ENCODE data around the gene PPP4R2.

Gene PPP4R2

GRCh38 chr3:73094129-73094528 lies 97.5 kb downstream of the PPP4R2 start:
- Mint-ChIP-seq H3K36me3 (ENCODE audit: low read depth) (no peaks in the 10 kb centered on the region), H3K4me1 (ENCODE audit: low read depth) (peaks cover 8% of the 10 kb centered on the region), H3K9me3 (no peaks in the 10 kb centered on the region), H3K4me3 (no peak overlapping the region), H3K27me3 (peaks cover 3% of the 10 kb centered on the region), H3K27ac (peak overlapping the region; percentile 57)

GRCh38 chr3:73094951-73095350 lies 98.3 kb downstream of the PPP4R2 start:
- peaks cover 8% of the 10 kb centered on the region for H3K4me1 Mint-ChIP-seq (ENCODE audit: low read depth)
- H3K9me3 Mint-ChIP-seq, result no peaks in the 10 kb centered on the region
- H3K27ac Mint-ChIP-seq, result no peak overlapping the region
- H3K27me3 Mint-ChIP-seq, result peaks cover 3% of the 10 kb centered on the region
- H3K36me3 Mint-ChIP-seq (ENCODE audit: low read depth), result no peaks in the 10 kb centered on the region
- no peak overlapping the region for H3K4me3 Mint-ChIP-seq

- no peaks in the 10 kb centered on the region for H3K9me3 Mint-ChIP-seq
- H3K4me1 Mint-ChIP-seq (ENCODE audit: low read depth), result peaks cover 8% of the 10 kb centered on the region
- H3K36me3 Mint-ChIP-seq (ENCODE audit: low read depth), result no peaks in the 10 kb centered on the region
- H3K27me3 Mint-ChIP-seq, result peaks cover 3% of the 10 kb centered on the region
- no peak overlapping the region for H3K4me3 Mint-ChIP-seq
- H3K27ac Mint-ChIP-seq, result no peak overlapping the region
These were observed 99.6 kb downstream of the PPP4R2 start for GRCh38 chr3:73096169-73096568.

- H3K9me3 Mint-ChIP-seq, result no peaks in the 10 kb centered on the region
- no peak overlapping the region for H3K4me3 Mint-ChIP-seq
- no peak overlapping the region for H3K27ac Mint-ChIP-seq
- H3K4me1 Mint-ChIP-seq (ENCODE audit: low read depth), result peaks cover 8% of the 10 kb centered on the region
- peaks cover 3% of the 10 kb centered on the region for H3K27me3 Mint-ChIP-seq
- H3K36me3 Mint-ChIP-seq (ENCODE audit: low read depth), result no peaks in the 10 kb centered on the region
These were observed 101.4 kb downstream of the PPP4R2 start for GRCh38 chr3:73098026-73098425.

GRCh38 chr3:73098873-73099272 lies 102.3 kb downstream of the PPP4R2 start:
- no peaks in the 10 kb centered on the region for H3K36me3 Mint-ChIP-seq (ENCODE audit: low read depth)
- H3K27ac Mint-ChIP-seq, result no peak overlapping the region
- no peak overlapping the region for H3K4me3 Mint-ChIP-seq
- peaks cover 8% of the 10 kb centered on the region for H3K4me1 Mint-ChIP-seq (ENCODE audit: low read depth)
- peaks cover 3% of the 10 kb centered on the region for H3K27me3 Mint-ChIP-seq
- H3K9me3 Mint-ChIP-seq, result no peaks in the 10 kb centered on the region

GRCh38 chr3:73100741-73101559 lies 104.3 kb downstream of the PPP4R2 start:
- Mint-ChIP-seq H3K9me3 (no peaks in the 10 kb centered on the region), H3K36me3 (ENCODE audit: low read depth) (no peaks in the 10 kb centered on the region), H3K4me3 (no peak overlapping the region), H3K4me1 (ENCODE audit: low read depth) (no peaks in the 10 kb centered on the region), H3K27me3 (no peaks in the 10 kb centered on the region), H3K27ac (no peak overlapping the region)

- H3K27ac Mint-ChIP-seq, result no peak overlapping the region
- H3K4me1 Mint-ChIP-seq (ENCODE audit: low read depth), result no peaks in the 10 kb centered on the region
- no peaks in the 10 kb centered on the region for H3K27me3 Mint-ChIP-seq
- H3K4me3 Mint-ChIP-seq, result no peak overlapping the region
- no peaks in the 10 kb centered on the region for H3K36me3 Mint-ChIP-seq (ENCODE audit: low read depth)
- H3K9me3 Mint-ChIP-seq, result no peaks in the 10 kb centered on the region
These were observed 105.3 kb downstream of the PPP4R2 start for GRCh38 chr3:73101881-73102280.

- peaks cover 7% of the 10 kb centered on the region for H3K27me3 Mint-ChIP-seq
- H3K27ac Mint-ChIP-seq, result no peak overlapping the region
- H3K4me1 Mint-ChIP-seq (ENCODE audit: low read depth), result no peaks in the 10 kb centered on the region
- no peaks in the 10 kb centered on the region for H3K36me3 Mint-ChIP-seq (ENCODE audit: low read depth)
- H3K4me3 Mint-ChIP-seq, result no peak overlapping the region
- no peaks in the 10 kb centered on the region for H3K9me3 Mint-ChIP-seq
These were observed 110.6 kb downstream of the PPP4R2 start for GRCh38 chr3:73107215-73107614.

GRCh38 chr3:73107676-73108187 lies 111.1 kb downstream of the PPP4R2 start:
- Mint-ChIP-seq H3K9me3 (no peaks in the 10 kb centered on the region), H3K36me3 (ENCODE audit: low read depth) (no peaks in the 10 kb centered on the region), H3K4me1 (ENCODE audit: low read depth) (no peaks in the 10 kb centered on the region), H3K4me3 (no peak overlapping the region), H3K27ac (no peak overlapping the region), H3K27me3 (peaks cover 9% of the 10 kb centered on the region)

- Mint-ChIP-seq H3K4me3 (no peak overlapping the region), H3K9me3 (no peaks in the 10 kb centered on the region)
These were observed 112.1 kb downstream of the PPP4R2 start for GRCh38 chr3:73108750-73109149.

GRCh38 chr3:73110530-73110929 lies 113.9 kb downstream of the PPP4R2 start:
- Mint-ChIP-seq H3K36me3 (ENCODE audit: low read depth) (no peaks in the 10 kb centered on the region), H3K27ac (no peak overlapping the region), H3K27me3 (peaks cover 14% of the 10 kb centered on the region), H3K9me3 (no peaks in the 10 kb centered on the region), H3K4me3 (no peak overlapping the region), H3K4me1 (ENCODE audit: low read depth) (no peaks in the 10 kb centered on the region)

More at GRCh38 chr3:73108750-73109149, 112.1 kb downstream of the PPP4R2 start:
- no peaks in the 10 kb centered on the region for H3K4me1 Mint-ChIP-seq (ENCODE audit: low read depth)
- peaks cover 14% of the 10 kb centered on the region for H3K27me3 Mint-ChIP-seq
- H3K27ac Mint-ChIP-seq, result no peak overlapping the region
- no peaks in the 10 kb centered on the region for H3K36me3 Mint-ChIP-seq (ENCODE audit: low read depth)

GRCh38 chr3:73114711-73115110 lies 118.1 kb downstream of the PPP4R2 start:
- H3K9me3 Mint-ChIP-seq, result no peaks in the 10 kb centered on the region
- H3K27ac Mint-ChIP-seq, result no peak overlapping the region
- no peaks in the 10 kb centered on the region for H3K4me1 Mint-ChIP-seq (ENCODE audit: low read depth)
- no peak overlapping the region for H3K4me3 Mint-ChIP-seq
- H3K27me3 Mint-ChIP-seq, result peaks cover 14% of the 10 kb centered on the region
- no peaks in the 10 kb centered on the region for H3K36me3 Mint-ChIP-seq (ENCODE audit: low read depth)

GRCh38 chr3:73115806-73116205 lies 119.2 kb downstream of the PPP4R2 start:
- Mint-ChIP-seq H3K27ac (no peak overlapping the region), H3K9me3 (no peaks in the 10 kb centered on the region), H3K4me1 (ENCODE audit: low read depth) (no peaks in the 10 kb centered on the region), H3K4me3 (no peak overlapping the region), H3K27me3 (peaks cover 14% of the 10 kb centered on the region), H3K36me3 (ENCODE audit: low read depth) (no peaks in the 10 kb centered on the region)

All from stimulated activated naive CD8-positive, alpha-beta T cell treated with anti-CD3 and anti-CD28 coated beads, Interleukin-15, Interleukin-2, amounts not matched to agents 100 ng/mL and 50 ng/mL, for 24 hours (primary cell).